Activated CD4-positive, alpha-beta T cell treated with anti-CD3 and anti-CD28 coated beads, Interleukin-2, amount 10 ng/mL, durations not matched to agents 24 days and 14 days (primary cell): ENCODE data around the gene XAB2. TPM values are rescaled to one million over a fixed set of nuclear protein-coding genes. Genes with fewer than 3 reads are reported as not detected.

Source experiments
- DNase-seq: peaks from one replicate; pipeline ENCODE4 v3.0.0; 2022
- H3K27ac Mint-ChIP-seq: one replicate; pipeline ENCODE4 v1.8.0; 2022; ENCODE audit warnings: mild to moderate bottlenecking, mixed read lengths
- H3K27me3 Mint-ChIP-seq: one replicate; pipeline ENCODE4 v1.8.0; 2022; ENCODE audit warnings: mixed read lengths
- H3K36me3 Mint-ChIP-seq: one replicate; pipeline ENCODE4 v1.8.0; 2022; ENCODE audit warnings: low read depth, mild to moderate bottlenecking, mixed read lengths
- H3K4me1 Mint-ChIP-seq: one replicate; pipeline ENCODE4 v1.8.0; 2021; ENCODE audit warnings: mixed read lengths
- H3K4me3 Mint-ChIP-seq: one replicate; pipeline ENCODE4 v1.8.0; 2022; ENCODE audit warnings: mild to moderate bottlenecking, moderate library complexity, mixed read lengths
- H3K9me3 Mint-ChIP-seq: one replicate; pipeline ENCODE4 v1.8.0; 2021; ENCODE audit warnings: mixed read lengths
- intact Hi-C: fragments of 100-400 bp; cut with micrococcal nuclease; formaldehyde crosslinking; loops from one replicate; pipeline ENCODE4 v1.15.1; 2023
- total RNA-seq: library from RNA; stranded (reverse); gene quantifications from 2 replicates; pipeline ENCODE4 v1.2.3, GENCODE V29; 2022

XAB2 gene
- total RNA-seq, 1 donor from 2014 or later: 51.6 TPM

GRCh38 chr19:7575434-7576040 lies 53.8 kb downstream of the XAB2 start:
- H3K27ac Mint-ChIP-seq: no peak overlapping the region
- H3K9me3 Mint-ChIP-seq: no peaks in the 10 kb centered on the region
- no peaks in the 10 kb centered on the region for H3K4me1 Mint-ChIP-seq
- H3K36me3 Mint-ChIP-seq: no peaks in the 10 kb centered on the region
- no peak overlapping the region for H3K4me3 Mint-ChIP-seq
- DNase-seq: no peak
- intact Hi-C loops: no loop called here
- peaks cover 5% of the 10 kb centered on the region for H3K27me3 Mint-ChIP-seq

- no peaks in the 10 kb centered on the region for H3K27me3 Mint-ChIP-seq
- H3K27ac Mint-ChIP-seq: no peak overlapping the region
- H3K9me3 Mint-ChIP-seq: no peaks in the 10 kb centered on the region
- H3K4me3 Mint-ChIP-seq: no peak overlapping the region
- no peaks in the 10 kb centered on the region for H3K4me1 Mint-ChIP-seq
- intact Hi-C loops: no loop called here
- no peak for DNase-seq
- no peaks in the 10 kb centered on the region for H3K36me3 Mint-ChIP-seq
Measured at GRCh38 chr19:7570761-7571160, 58.6 kb downstream of the XAB2 start.

Other genes starting within 250 kb of the XAB2 start
- gene PEX11G, start 140.5 kb downstream of the XAB2 start, total RNA-seq: 1.1 and 1.2 TPM in 2 replicates
- 5.1 and 5.7 TPM in 2 replicates for gene ZNF358, start 113.4 kb downstream of the XAB2 start, total RNA-seq
- 13.3 and 13.7 TPM in 2 replicates for gene MCOLN1, start 106.9 kb downstream of the XAB2 start, total RNA-seq
- gene PNPLA6, start 93.8 kb downstream of the XAB2 start, total RNA-seq: 122 and 125 TPM in 2 replicates
- gene CAMSAP3, start 33.7 kb downstream of the XAB2 start, total RNA-seq: 0.09 and 0.69 TPM in 2 replicates
- gene PET100, start 248 bp upstream of the XAB2 start, total RNA-seq: 99.2 and 110 TPM in 2 replicates
- 1.3 and 1.5 TPM in 2 replicates for gene PCP2, start 4.2 kb upstream of the XAB2 start, total RNA-seq
- gene STXBP2, start 7.6 kb upstream of the XAB2 start, total RNA-seq: 83.4 and 84.3 TPM in 2 replicates
- not detected in 2 replicates for gene RETN, start 39.5 kb upstream of the XAB2 start, total RNA-seq
- gene MCEMP1, start 47.5 kb upstream of the XAB2 start, total RNA-seq: not detected in 2 replicates
- 82.9 and 84.1 TPM in 2 replicates for gene TRAPPC5, start 51.3 kb upstream of the XAB2 start, total RNA-seq
- gene FCER2, start 72.6 kb upstream of the XAB2 start, total RNA-seq: not detected in 2 replicates
- gene CLEC4G, start 102.6 kb upstream of the XAB2 start, total RNA-seq: not detected in 2 replicates
- gene CD209, start 118.0 kb upstream of the XAB2 start, total RNA-seq: not detected in 2 replicates
- gene CLEC4M, start 133.7 kb upstream of the XAB2 start, total RNA-seq: not detected in 2 replicates
- 4.3 and 5.2 TPM in 2 replicates for gene EVI5L, start 200.7 kb upstream of the XAB2 start, total RNA-seq
- gene PRR36, start 244.8 kb upstream of the XAB2 start, total RNA-seq: 0.21 TPM in 2 replicates